HG02610 (cell line): ENCODE data around the gene SRF.
"Not testable (repeated sequence)": the region's sequence is repeated elsewhere in the genome, so short reads cannot be mapped to it uniquely, and the experiment has no call there.

Experiments
- ATAC-seq: cut with Tn5 transposase; IDR thresholded peaks from one replicate; pipeline ENCODE4 v1.9.1; 2021; ENCODE audit warnings: mild to moderate bottlenecking, moderate library complexity; ENCODE audit not compliant: unreplicated experiment

SRF gene

GRCh38 chr6:43170931-43171706, at the start of gene SRF:
TSS of gene SRF (plus strand) at chr6:43171269. CDS start at chr6:43171657, 388 bp downstream.
- ATAC-seq, result peak; percentile 60

- no peak for ATAC-seq
Measured at GRCh38 chr6:43122146-43122545, 48.9 kb upstream of the SRF start.

- no peak for ATAC-seq
Measured at GRCh38 chr6:43123461-43124314, 47.4 kb upstream of the SRF start.

GRCh38 chr6:43124481-43124880, 46.6 kb upstream of the SRF start:
- no peak for ATAC-seq

- no peak for ATAC-seq
Measured at GRCh38 chr6:43125119-43125518, 46.0 kb upstream of the SRF start.

GRCh38 chr6:43125555-43125954, 45.5 kb upstream of the SRF start:
- no peak for ATAC-seq

- ATAC-seq, result no peak
Measured at GRCh38 chr6:43127180-43127579, 43.9 kb upstream of the SRF start.

GRCh38 chr6:43127877-43128276, 43.2 kb upstream of the SRF start:
- ATAC-seq, result no peak

- no peak for ATAC-seq
Measured at GRCh38 chr6:43128926-43129325, 42.1 kb upstream of the SRF start.

- ATAC-seq, result no peak
Measured at GRCh38 chr6:43129434-43130194, 41.5 kb upstream of the SRF start.

- ATAC-seq, result no peak
Measured at GRCh38 chr6:43130429-43130828, 40.6 kb upstream of the SRF start.

GRCh38 chr6:43131379-43131778, 39.7 kb upstream of the SRF start:
- not testable (repeated sequence) for ATAC-seq

GRCh38 chr6:43138267-43138666, 32.8 kb upstream of the SRF start:
- ATAC-seq, result no peak

- not testable (repeated sequence) for ATAC-seq
Measured at GRCh38 chr6:43139973-43140372, 31.1 kb upstream of the SRF start.

- ATAC-seq, result no peak
Measured at GRCh38 chr6:43141644-43142043, 29.4 kb upstream of the SRF start.

- no peak for ATAC-seq
Measured at GRCh38 chr6:43142101-43142500, 29.0 kb upstream of the SRF start.

GRCh38 chr6:43143235-43144128, 27.6 kb upstream of the SRF start:
- peak; percentile 77 for ATAC-seq

- ATAC-seq, result no peak
Measured at GRCh38 chr6:43144879-43145278, 26.2 kb upstream of the SRF start.

GRCh38 chr6:43146261-43146660, 24.8 kb upstream of the SRF start:
- ATAC-seq, result no peak
